IMR-90 (cell line): ENCODE measurements around the gene MAN2A2. TPM values are rescaled to one million over a fixed set of nuclear protein-coding genes. Genes with fewer than 3 reads are reported as not detected.

Source experiments
- ATAC-seq: fragments of 200-7000 bp; cut with Tn5 transposase; 2 replicates; pipeline ENCODE4 v1.9.1; 2020; ENCODE audit warnings: low read depth, mild to moderate bottlenecking, moderate library complexity
- BruUV-seq: library from RNA; stranded (reverse); fragments of 400-500 nt; replicated peaks from 2 replicates; lab custom pipeline; 2021; lab: Mats Ljungman, UMichigan
- CTCF ChIA-PET: fragments of 300-600 bp; formaldehyde crosslinking; extraction: SDS; loops from one replicate; lab custom pipeline; 2021; ENCODE audit warnings: antibody characterized with exemption; lab: Yijun Ruan, JAX
- POLR2A ChIA-PET: fragments of 300-600 bp; sonication (Branson Sonifier 250); formaldehyde crosslinking; loops from one replicate; lab custom pipeline; 2022; ENCODE audit warnings: antibody characterized with exemption; ENCODE audit not compliant: unreplicated experiment; lab: Charles Lee
- DNase-seq: peaks from one replicate; pipeline ENCODE4 v3.0.0; 2013
- H2AFZ ChIP-seq: replicated peaks from 2 replicates; pipeline ENCODE3; 2013; ENCODE audit warnings: low read length, mild to moderate bottlenecking; ENCODE audit not compliant: poor library complexity
- H2AK5ac ChIP-seq: 2 replicates; pipeline ENCODE4 v1.6.1; 2013; ENCODE audit warnings: low read depth, low read length, inconsistent platforms
- H2AK9ac ChIP-seq: replicated peaks from 2 replicates; pipeline ENCODE3; 2013; ENCODE audit warnings: mild to moderate bottlenecking, low read depth, low read length, moderate library complexity; ENCODE audit not compliant: poor library complexity
- H2BK120ac ChIP-seq: 2 replicates; pipeline ENCODE4 v1.6.1; 2013; ENCODE audit warnings: low read depth, low read length, inconsistent platforms
- H2BK15ac ChIP-seq: 3 replicates; pipeline ENCODE4 v1.6.1; 2013; ENCODE audit warnings: low read depth, low read length, inconsistent platforms
- H2BK20ac ChIP-seq: 2 replicates; pipeline ENCODE4 v1.6.1; 2013; ENCODE audit warnings: low read depth, mild to moderate bottlenecking, inconsistent platforms, low read length, moderate library complexity
- H2BK5ac ChIP-seq: 2 replicates; pipeline ENCODE4 v1.6.1; 2013; ENCODE audit warnings: mild to moderate bottlenecking, low read depth, low read length, inconsistent platforms; ENCODE audit not compliant: poor library complexity, severe bottlenecking
- H3K14ac ChIP-seq: replicated peaks from 2 replicates; pipeline ENCODE4 v1.6.1; 2013; ENCODE audit warnings: low read depth, low read length, inconsistent platforms
- H3K18ac ChIP-seq: 2 replicates; pipeline ENCODE4 v1.6.1; 2013; ENCODE audit warnings: low read depth, low read length, control low read depth
- H3K23ac ChIP-seq: 2 replicates; pipeline ENCODE4 v1.6.1; 2013; ENCODE audit warnings: low read depth, low read length, inconsistent platforms
- H3K27ac ChIP-seq: 2 replicates; pipeline ENCODE4 v1.5.1; 2013; ENCODE audit warnings: mild to moderate bottlenecking, control low read depth, low read length; ENCODE audit not compliant: insufficient read depth
- H3K27me3 ChIP-seq: 2 replicates; pipeline ENCODE4 v1.6.1; 2013; ENCODE audit warnings: low read length; ENCODE audit not compliant: control insufficient read depth, insufficient read depth
- H3K36me3 ChIP-seq: 2 replicates; pipeline ENCODE4 v1.6.1; 2013; ENCODE audit warnings: low read length, mixed read lengths; ENCODE audit not compliant: control insufficient read depth, insufficient read depth
- H3K4ac ChIP-seq: 2 replicates; pipeline ENCODE4 v1.6.1; 2013; ENCODE audit warnings: low read depth, low read length, inconsistent platforms
- H3K4me1 ChIP-seq: 2 replicates; pipeline ENCODE4 v1.6.1; 2013; ENCODE audit warnings: low read length, mixed read lengths; ENCODE audit not compliant: control insufficient read depth, insufficient read depth
- H3K4me2 ChIP-seq: 2 replicates; pipeline ENCODE4 v1.6.1; 2013; ENCODE audit warnings: low read depth, mild to moderate bottlenecking, control low read depth, low read length, moderate library complexity
- H3K4me3 ChIP-seq: 2 replicates; pipeline ENCODE4 v1.5.1; 2013; ENCODE audit warnings: low read depth, mild to moderate bottlenecking, control low read depth, low read length, moderate library complexity; ENCODE audit not compliant: insufficient read depth
- H3K56ac ChIP-seq: 2 replicates; pipeline ENCODE4 v1.6.1; 2013; ENCODE audit warnings: low read length, inconsistent platforms; ENCODE audit not compliant: insufficient read depth; ENCODE audit errors: extremely low read depth
- H3K79me1 ChIP-seq, 2 experiments: 2 replicates each; pipeline ENCODE4 v1.6.1; 2013; ENCODE audit warnings: low read length in 2 of 2, inconsistent platforms in 1 of 2, low read depth in 1 of 2
- H3K9ac ChIP-seq: 2 replicates; pipeline ENCODE4 v1.6.1; 2013; ENCODE audit warnings: low read depth, low read length, control low read depth
- H3K9me1 ChIP-seq: 2 replicates; pipeline ENCODE4 v1.6.1; 2013; ENCODE audit warnings: low read length, inconsistent platforms; ENCODE audit not compliant: insufficient read depth
- H3K9me3 ChIP-seq: 2 replicates; pipeline ENCODE4 v1.6.1; 2013; ENCODE audit warnings: low read length; ENCODE audit not compliant: control insufficient read depth, insufficient read depth
- H4K20me1 ChIP-seq: 2 replicates; pipeline ENCODE4 v1.6.1; 2013; ENCODE audit warnings: low read length, inconsistent platforms; ENCODE audit not compliant: insufficient read depth
- H4K5ac ChIP-seq: 2 replicates; pipeline ENCODE4 v1.6.1; 2013; ENCODE audit warnings: mild to moderate bottlenecking, low read depth, low read length, control low read depth
- H4K8ac ChIP-seq, 2 experiments: 2 replicates each; pipeline ENCODE4 v1.6.1; 2013; ENCODE audit warnings: low read depth in 2 of 2, low read length in 2 of 2, control low read depth in 1 of 2, inconsistent platforms in 1 of 2
- H4K91ac ChIP-seq: 2 replicates; pipeline ENCODE4 v1.6.1; 2013; ENCODE audit warnings: low read depth, low read length, inconsistent platforms; ENCODE audit not compliant: insufficient read depth
- BHLHE40 ChIP-seq: fragments of 150-350 bp; IDR thresholded peaks from 2 replicates; pipeline ENCODE4 v1.6.1; 2016; ENCODE audit warnings: mild to moderate bottlenecking, low read depth, low read length
- CEBPB ChIP-seq: IDR thresholded peaks from 2 replicates; pipeline ENCODE4 v1.6.1; 2012; ENCODE audit warnings: low read depth, low read length, improper control_type of control experiment
- CTCF ChIP-seq: conservative IDR thresholded peaks from 2 replicates; pipeline ENCODE4 v1.5.1; 2012; ENCODE audit warnings: mild to moderate bottlenecking, low read depth, low read length, improper control_type of control experiment
- ELK1 ChIP-seq: fragments of 150-350 bp; IDR thresholded peaks from 2 replicates; pipeline ENCODE4 v1.6.1; 2016; ENCODE audit warnings: low read depth, mild to moderate bottlenecking, low read length, moderate library complexity, borderline replicate concordance
- FOS ChIP-seq: fragments of 150-350 bp; IDR thresholded peaks from 2 replicates; pipeline ENCODE4 v1.6.1; 2016; ENCODE audit warnings: low read depth, low read length
- MAFK ChIP-seq: IDR thresholded peaks from 2 replicates; pipeline ENCODE4 v1.6.1; 2012; ENCODE audit warnings: low read depth, low read length, improper control_type of control experiment
- MAZ ChIP-seq: IDR thresholded peaks from 2 replicates; pipeline ENCODE4 v1.6.1; 2012; ENCODE audit warnings: low read depth, mild to moderate bottlenecking, low read length, improper control_type of control experiment, moderate library complexity, borderline replicate concordance
- MXI1 ChIP-seq: IDR thresholded peaks from 2 replicates; pipeline ENCODE4 v1.6.1; 2012; ENCODE audit warnings: low read depth, mild to moderate bottlenecking, low read length, moderate library complexity, borderline replicate concordance
- NFE2L2 ChIP-seq: fragments of 150-350 bp; IDR thresholded peaks from 2 replicates; pipeline ENCODE4 v1.6.1; 2016; ENCODE audit warnings: low read depth, mild to moderate bottlenecking, low read length
- POLR2A ChIP-seq: IDR thresholded peaks from 2 replicates; pipeline ENCODE4 v1.6.1; 2012; ENCODE audit warnings: mild to moderate bottlenecking, low read depth, low read length
- RAD21 ChIP-seq: IDR thresholded peaks from 2 replicates; pipeline ENCODE4 v1.6.1; 2012; ENCODE audit warnings: low read length, improper control_type of control experiment
- RCOR1 ChIP-seq: IDR thresholded peaks from 2 replicates; pipeline ENCODE4 v1.6.1; 2012; ENCODE audit warnings: mild to moderate bottlenecking, low read length, improper control_type of control experiment; ENCODE audit not compliant: insufficient replicate concordance
- RFX5 ChIP-seq: IDR thresholded peaks from 2 replicates; pipeline ENCODE4 v1.8.0; 2012; ENCODE audit warnings: low read depth, mild to moderate bottlenecking, low read length, moderate library complexity
- SMC3 ChIP-seq: fragments of 150-350 bp; IDR thresholded peaks from 2 replicates; pipeline ENCODE4 v1.6.1; 2016; ENCODE audit warnings: low read depth, mild to moderate bottlenecking, antibody characterized with exemption, low read length, moderate library complexity
- USF2 ChIP-seq: fragments of 150-350 bp; IDR thresholded peaks from 2 replicates; pipeline ENCODE4 v1.6.1; 2017; ENCODE audit warnings: mild to moderate bottlenecking, antibody characterized with exemption, low read length, low read depth
- WGBS, 2 experiments: methylation state at CpG; one replicate each; pipeline versions ENCODE4 v1.1.5 to v1.1.7; 2013; ENCODE audit warnings: missing lambda C conversion rate in 2 of 2; ENCODE audit not compliant: insufficient read length in 1 of 2; ENCODE audit errors: extremely low coverage in 2 of 2; 5-methylcytosine and 5-hydroxymethylcytosine counted together
- dilution Hi-C: fragments of 300-500 bp; cut with HindIII; formaldehyde crosslinking; loops from one replicate; pipeline ENCODE4 v1.14.3; 2018; ENCODE audit warnings: low sequenced_read_pairs; ENCODE audit not compliant: unreplicated experiment
- in situ Hi-C: fragments of 300-500 bp; cut with MboI; formaldehyde crosslinking; loops from 3 replicates; pipeline ENCODE4 v1.14.3; 2019; ENCODE audit warnings: low sequenced_read_pairs, inconsistent platforms, mixed read lengths
- intact Hi-C: fragments of 100-400 bp; cut with micrococcal nuclease; formaldehyde crosslinking; loops from 2 replicates; pipeline ENCODE4 v1.10.0; 2022
- polyA plus RNA-seq, 3 experiments: library from polyadenylated mRNA; depleted of rRNA; stranded (reverse); fragments of >200 nt; gene quantifications; 2 replicates each; pipeline ENCODE4 v1.2.3, GENCODE V29; 2012; ENCODE audit warnings: low replicate concordance in 1 of 3
- total RNA-seq: library from RNA; depleted of rRNA; stranded (reverse); fragments of >200 nt; gene quantifications from 2 replicates; pipeline ENCODE4 v1.2.3, GENCODE V29; 2012

Gene MAN2A2
- total and polyA plus RNA-seq, 2 of the 4 experiments (the other 2 are of a cell fraction), result 3.4 to 52.5 TPM

GRCh38 chr15:90862964-90863778 lies 39.9 kb upstream of the MAN2A2 start:
- intact Hi-C loops, result no loop called here
- Histone ChIP-seq H4K20me1 (no peaks in the 10 kb centered on the region), H3K23ac (no peak overlapping the region), H3K4ac (no peak overlapping the region), H2AFZ (no peak overlapping the region), H2BK5ac (no peak overlapping the region), H3K56ac (no peak overlapping the region), H2BK15ac (no peak overlapping the region), H3K4me1 (peaks cover 6% of the 10 kb centered on the region), H3K79me1 (no peaks in the 10 kb centered on the region), H2BK20ac (no peak overlapping the region), H2AK9ac (peak overlapping the region; percentile 34), H2BK120ac (no peak overlapping the region), H3K4me3 (no peak overlapping the region), H3K9ac (no peak overlapping the region), H3K14ac (no peak overlapping the region), H3K4me2 (no peak overlapping the region), H3K27me3 (no peaks in the 10 kb centered on the region; the same call in 1 of the 2 replicates), H3K9me1 (peaks cover 5% of the 10 kb centered on the region), H3K9me3 (no peaks in the 10 kb centered on the region), H4K5ac (no peak overlapping the region), H4K91ac (no peak overlapping the region), H3K27ac (no peak overlapping the region), H3K18ac (no peak overlapping the region), H2AK5ac (no peak overlapping the region), H3K36me3 (no peaks in the 10 kb centered on the region), H4K8ac (no peak overlapping the region)
- in situ Hi-C loops, result no loop called here
- peak; percentile 56 for ATAC-seq
- 75% methylated on average over 2 of the region's 5 CpGs; no CpG with 5 or more reads in 1 of the 2 experiments for WGBS, 2 experiments
- ChIA-PET POLR2A (no interaction called here), CTCF (no interaction called here)
- BruUV-seq, result no TSS peak
- dilution Hi-C loops, result no loop called here
- no peak for DNase-seq
- TF ChIP-seq MAFK (no peak), RFX5 (no peak), ELK1 (no peak), MAZ (no peak), FOS (no peak), NFE2L2 (no peak), RAD21 (no peak), RCOR1 (no peak), USF2 (no peak), CTCF (no peak), POLR2A (no peak), MXI1 (no peak), BHLHE40 (no peak), SMC3 (no peak), CEBPB (no peak)
